Limb (tissue), 2 donors: ENCODE data around the gene SFRP4.
A peak's percentile ranks its signal among the peaks of the same experiment; 100 is the strongest.
"Not testable (repeated sequence)": the region's sequence is repeated elsewhere in the genome, so short reads cannot be mapped to it uniquely, and the experiment has no call there.

Experiments used
- DNase-seq, 2 donors: peaks; one replicate each; pipeline ENCODE4 v3.0.0-alpha.2; 2016; ENCODE audit errors: extremely low spot score in 2 of 2

SFRP4 gene

DNA sequence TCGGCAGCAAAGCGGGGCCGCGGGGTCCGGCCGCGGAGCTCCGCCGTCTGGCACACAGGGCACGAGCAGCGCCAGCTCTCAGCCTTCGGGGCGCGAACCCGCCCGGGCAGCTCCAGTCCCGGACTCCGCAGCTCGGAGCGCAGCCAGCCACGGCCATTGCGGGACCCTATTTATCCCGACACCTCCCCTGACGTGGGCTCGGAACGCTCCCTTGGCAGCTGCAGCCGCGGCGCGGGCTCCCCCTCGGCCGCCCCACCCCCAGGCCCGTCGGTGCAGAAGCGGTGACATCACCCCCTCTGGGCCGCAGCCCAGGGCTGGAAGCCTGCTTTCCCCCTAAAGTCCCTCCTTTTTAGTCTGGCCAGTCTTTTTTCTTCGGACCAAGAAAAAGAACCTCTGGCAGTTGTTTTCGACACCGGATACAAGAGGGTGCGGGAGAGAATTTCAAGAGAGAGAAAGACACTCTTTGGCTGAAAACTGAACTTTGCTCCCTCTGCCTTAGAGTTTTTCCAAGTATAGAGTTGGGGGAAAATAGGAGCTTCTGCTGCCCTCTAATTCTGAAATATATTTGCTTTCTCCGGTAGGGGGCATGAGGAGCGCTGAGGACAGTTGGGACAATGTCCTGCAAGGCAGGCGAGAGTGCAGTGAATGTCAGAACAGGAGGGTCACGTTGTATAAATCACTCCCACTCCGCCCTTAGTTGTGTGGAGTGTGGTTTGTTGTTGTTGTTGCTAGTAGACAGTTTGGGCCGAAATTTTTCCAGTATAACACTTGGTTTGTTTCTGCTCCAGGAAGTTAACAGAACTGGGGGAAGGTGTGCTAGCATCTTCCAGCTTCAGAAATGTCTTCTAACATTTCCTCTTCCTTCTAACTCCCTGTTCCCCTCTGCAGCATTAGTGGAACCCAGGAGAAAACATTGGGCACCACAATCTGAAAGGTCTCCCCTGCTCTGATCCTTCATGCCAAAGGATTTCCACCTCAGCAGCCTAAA lies at the start of gene SFRP4:
SFRP4 (minus strand) TSS at position 145 of the 988 bp plus-strand sequence. CDS start 280 bp downstream, outside the sequence.
- DNase-seq: peak; percentile 81 to 84

DNA sequence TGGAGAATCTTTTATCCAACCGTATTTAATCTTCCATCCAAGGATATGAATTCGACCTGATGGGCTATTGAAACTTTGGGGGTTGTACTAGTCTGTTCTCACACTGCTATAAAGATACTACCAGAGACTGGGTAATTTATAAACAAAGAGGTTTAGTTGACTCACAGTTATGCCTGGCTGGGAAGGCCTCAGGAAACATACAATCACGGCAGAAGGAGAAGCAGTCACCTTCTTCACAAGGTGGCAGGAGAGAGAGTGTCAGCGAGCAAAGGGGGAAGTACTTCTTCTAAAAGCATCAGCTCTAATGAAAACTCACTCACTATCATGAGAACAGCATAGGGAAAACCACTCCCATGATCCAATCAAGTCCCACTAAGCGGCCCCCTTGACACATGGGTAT lies 47.6 kb upstream of the SFRP4 start:
- no peak for DNase-seq

DNA sequence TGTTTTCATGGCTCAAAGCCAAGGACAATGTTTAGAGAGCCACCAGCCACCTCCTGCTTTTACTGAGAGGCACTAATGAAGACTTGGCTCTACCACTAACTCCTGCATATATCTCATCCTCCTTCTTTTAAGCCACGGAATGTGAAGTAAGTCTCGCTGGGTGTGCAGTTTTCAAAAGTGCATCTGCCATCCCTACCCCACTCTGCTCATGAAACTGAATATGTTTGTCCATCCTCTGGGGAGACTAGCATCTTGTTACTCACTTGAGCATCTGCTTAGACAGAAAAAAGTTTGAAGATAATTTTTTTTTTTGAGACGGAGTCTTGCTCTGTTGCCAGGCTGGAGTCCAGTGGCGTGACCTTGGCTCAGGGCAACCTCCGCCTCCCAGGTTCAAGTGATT lies 44.6 kb upstream of the SFRP4 start:
- DNase-seq: no peak

DNA sequence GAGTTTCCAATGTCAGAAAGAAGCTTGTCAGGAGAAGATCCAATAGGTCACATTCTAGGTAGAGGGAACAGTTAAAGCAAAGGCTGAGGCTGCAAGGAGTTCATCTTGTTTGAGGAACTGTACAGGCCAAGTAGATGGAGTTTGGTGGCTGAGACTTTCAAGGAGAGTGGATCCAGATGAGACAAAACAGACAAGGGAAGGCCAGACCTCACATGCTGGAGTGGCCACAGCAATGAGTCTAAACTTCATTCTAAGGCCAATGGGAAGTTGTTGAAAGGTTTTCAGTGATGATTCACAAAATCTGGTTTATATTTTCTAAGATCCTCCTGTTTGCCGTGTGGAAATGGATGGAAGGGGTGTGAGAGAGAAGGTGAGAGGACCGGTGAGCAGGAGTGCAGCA lies 43.9 kb upstream of the SFRP4 start:
- no peak for DNase-seq

DNA sequence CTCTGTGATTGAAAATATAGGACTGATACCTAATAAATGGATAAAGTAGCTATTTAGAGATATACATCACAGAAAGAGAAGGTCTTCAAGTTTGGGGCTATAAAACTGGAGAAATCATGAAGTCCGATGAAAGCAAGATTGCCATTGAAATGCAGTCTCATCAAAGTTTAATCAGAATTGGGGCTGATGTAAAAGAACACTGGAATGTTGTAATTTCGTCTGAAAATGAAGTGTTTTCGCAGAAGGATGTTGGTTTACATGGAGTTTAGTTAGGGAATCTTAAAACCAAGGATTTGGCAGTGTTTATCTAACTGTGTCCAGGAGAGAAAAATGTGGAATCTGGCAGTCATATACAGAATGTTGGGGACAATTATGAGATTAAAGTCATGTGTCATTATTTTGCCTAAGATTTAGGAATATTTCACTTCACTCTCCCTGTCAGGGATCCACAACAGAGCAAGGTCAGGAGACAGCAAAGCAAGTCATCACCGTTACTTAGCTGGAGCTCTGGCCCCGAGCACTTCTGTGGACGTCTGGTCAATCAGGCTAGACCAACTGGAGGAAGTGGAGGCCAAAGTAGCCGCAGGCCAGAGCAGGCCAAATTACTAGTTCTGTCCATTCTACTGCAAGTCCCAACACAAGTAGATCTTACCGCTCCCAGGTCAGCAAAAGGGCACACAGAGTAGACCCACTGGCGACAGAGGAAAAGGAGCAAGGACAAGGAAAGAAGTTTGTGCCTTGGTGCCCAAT lies 40.8 kb upstream of the SFRP4 start:
- DNase-seq: no peak

DNA sequence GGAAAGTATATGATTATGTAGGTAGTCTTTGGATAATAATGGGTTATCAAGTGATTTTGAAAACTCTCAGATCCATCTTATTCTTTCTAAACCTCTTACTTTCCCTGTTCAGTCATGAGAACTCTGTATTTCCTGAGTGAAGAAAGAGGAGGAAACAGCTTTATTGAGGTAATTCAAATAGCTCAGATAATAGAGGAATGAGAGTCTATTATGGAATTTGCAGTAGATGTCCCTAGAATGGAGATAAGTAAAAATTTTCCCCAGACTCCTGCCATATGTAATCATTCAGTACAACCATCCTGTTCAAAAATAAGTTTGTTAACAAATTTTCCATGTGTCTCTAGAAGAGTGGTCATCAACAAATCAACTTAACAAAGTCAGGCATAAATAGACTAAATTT lies 40.2 kb upstream of the SFRP4 start:
- no peak for DNase-seq

DNA sequence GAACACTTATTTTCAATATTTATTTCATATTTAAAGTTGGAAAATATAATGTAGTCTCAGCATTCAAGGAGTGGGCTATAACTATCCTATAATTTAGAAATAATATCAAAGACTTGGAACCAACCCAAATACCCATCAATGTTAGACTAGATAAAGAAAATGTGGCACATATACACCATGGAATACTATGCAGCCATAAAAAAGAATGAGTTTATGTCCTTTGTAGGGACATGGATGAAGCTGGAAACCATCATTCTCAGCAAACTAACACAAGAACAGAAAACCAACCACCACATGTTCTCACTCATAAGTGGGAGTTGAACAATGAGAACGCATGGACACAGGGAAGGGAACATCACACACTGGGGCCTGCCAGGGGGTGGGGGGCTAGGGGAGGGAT lies 37.6 kb upstream of the SFRP4 start:
- not testable (repeated sequence) for DNase-seq

DNA sequence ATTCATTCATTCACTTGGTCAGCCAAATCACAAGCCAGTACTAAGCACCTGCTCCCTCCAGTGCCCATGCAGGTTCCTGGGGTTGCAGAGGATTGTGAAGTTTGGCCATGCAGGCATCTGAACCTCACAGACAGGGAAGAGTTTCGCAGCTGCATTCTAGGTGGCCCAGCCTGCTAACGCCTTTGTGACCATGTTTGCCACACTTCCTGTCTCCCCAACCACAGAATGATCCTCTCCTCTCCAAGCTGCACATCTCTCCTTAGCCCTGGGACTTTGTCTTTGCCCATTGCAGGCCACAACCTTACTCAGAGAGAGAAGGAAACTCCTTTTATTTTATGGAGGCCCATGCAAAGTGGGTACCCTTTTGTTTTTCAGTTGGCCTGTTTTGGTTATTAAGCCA lies 35.6 kb upstream of the SFRP4 start:
- DNase-seq: no peak

DNA sequence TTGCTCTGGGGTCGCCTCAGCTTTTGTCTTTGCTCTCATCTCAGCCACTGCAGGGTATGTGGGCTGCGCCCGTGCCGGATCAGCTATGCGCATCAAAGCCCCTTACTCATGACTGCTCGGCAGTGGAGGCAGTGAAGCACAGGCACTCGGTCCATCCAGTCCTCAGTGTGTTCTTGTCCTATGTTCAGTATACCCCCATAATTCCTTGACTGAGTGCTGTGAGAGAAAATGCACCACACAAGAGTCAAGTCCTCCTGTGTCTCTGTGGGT lies 31.3 kb upstream of the SFRP4 start:
- no peak for DNase-seq

DNA sequence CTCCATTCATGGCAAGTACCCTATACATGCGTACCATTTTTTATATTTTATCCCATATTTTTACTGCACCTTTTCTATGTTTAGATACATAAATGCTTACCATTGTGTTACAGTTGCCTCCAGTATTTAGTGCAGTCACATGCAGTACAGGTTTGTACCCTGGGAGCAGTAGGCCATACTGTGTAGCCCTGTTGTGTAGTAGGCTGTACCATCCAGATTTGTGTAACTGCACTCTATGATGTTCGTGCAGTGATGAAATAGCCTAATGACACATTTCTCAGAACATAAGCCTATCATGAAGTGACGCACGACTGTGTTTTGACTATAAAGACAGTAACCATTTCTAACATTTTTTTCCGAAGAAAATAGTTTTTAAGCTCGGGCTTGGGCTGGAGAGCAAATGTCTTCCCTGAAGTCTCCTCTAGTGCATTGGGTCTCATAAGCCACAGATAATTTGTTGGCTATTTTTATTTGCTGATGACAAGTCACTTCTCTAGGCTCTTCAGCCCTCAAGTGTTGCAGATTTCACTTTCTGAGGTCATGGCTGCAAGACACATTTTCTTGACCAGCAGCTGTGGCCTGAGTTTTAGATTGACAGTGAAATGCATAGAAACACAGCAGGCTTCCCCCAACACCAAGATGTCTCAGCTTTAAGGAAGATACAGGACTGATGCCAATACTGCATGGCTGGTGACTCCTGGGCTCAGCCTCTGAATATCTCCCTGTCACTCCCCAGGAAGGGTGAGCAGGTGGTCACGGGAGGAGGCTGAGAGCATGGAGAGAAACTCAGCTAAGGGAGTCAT lies 30.7 kb upstream of the SFRP4 start:
- no peak for DNase-seq

DNA sequence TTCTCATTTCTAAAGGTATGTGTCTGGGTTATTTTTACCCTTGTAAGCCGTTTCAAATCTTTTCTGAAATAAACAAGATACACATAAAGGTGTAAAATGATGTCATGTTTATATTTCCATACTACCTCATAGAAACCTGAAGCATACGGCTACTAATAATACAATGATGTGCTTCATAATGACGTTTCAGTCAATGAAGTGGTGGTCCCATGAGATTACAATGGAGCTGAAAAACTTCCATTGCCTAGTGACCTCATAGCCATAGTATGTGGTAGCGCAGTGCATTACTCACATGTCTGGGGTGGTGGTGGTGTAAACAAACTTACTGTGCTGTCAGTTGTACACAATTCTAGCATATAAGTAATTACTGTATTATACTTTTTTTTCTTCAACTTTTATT lies 28.7 kb upstream of the SFRP4 start:
- DNase-seq: no peak

DNA sequence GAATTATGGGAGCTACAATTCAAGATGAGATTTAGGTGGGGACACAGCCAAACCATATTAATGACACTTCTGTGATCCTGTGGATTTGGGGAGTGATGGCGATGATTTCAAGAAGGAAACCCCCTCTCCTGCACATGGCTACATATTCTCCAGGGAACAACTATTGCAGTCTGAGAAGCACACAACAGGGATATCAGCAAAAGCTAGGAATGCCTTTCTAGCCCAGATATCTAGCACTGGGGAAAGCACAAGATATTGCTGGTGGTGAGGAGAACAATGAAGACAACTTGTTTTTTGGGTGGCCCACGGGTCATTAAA lies 28.1 kb upstream of the SFRP4 start:
- no peak for DNase-seq

DNA sequence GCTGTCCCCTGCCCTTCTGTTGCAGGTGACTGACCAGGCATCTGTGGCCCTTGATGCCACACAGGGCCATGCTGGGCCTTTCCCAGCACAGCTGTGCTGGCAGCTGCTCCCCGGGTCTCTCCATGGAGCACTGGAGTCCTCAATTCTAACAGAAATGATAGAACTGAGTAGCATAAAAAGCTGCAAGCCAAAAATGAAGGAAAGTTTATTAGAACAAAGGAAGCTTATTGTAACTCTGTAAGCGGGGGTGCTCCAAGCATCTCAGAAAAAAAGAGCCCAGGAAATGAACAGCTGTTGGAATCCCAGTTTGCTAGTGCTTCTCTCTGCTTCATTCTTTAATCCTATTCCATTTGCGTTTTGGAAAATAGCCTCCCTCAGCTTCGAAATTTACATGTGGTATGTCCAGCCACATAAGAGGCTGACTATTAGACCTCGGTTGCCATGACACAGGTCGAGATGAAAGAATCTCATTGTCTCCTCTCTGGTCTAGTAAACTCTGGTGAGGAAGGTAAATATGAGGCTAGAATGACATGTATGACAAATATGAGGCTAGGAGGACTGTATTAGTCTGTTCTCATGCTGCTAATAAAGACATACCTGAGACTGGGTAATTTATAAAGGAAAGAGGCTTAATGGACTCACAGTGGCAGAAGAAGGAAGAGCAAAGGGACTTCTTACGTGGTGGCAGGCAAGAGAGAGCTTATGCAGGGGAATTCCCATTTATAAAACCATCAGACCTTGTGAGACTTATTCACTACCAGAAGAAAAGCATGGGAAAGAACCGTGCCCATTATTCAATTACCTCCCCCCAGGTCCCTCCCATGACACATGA lies 27.5 kb upstream of the SFRP4 start:
- peak in 1 of 2 donors; percentile 66 for DNase-seq

DNA sequence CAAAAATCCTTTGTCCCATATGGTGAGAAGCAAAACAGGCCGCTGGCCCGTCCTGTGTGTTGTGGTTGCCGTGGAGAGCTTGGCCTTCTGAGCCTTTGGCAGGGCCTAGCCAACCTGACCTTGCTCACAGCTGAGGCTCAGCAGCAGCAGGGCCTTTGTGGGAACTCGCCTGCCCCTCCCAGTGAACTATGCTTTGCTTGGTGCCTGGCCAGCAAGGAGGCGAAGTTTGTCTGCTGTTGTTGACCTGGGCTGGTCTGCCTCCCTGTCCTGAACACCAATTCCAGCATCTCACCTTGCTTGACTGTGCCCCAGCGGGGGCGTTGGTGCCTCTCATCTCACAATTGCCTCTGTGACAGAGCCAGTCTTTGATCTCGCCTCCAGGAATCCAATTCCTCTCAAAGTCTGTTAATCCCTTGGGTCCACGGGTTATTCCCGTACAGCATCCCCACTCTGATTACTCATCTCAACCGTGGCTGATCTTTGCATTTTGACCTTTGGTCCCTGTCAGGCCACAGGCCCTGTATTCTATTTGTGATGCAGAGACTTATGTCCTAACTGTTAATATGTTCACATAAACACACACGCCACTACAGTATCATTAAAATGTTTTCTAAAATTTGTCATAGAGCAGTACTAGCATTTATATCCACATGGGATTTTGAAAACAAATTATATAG lies 26.5 kb upstream of the SFRP4 start:
- DNase-seq: peak; percentile 42 to 53

DNA sequence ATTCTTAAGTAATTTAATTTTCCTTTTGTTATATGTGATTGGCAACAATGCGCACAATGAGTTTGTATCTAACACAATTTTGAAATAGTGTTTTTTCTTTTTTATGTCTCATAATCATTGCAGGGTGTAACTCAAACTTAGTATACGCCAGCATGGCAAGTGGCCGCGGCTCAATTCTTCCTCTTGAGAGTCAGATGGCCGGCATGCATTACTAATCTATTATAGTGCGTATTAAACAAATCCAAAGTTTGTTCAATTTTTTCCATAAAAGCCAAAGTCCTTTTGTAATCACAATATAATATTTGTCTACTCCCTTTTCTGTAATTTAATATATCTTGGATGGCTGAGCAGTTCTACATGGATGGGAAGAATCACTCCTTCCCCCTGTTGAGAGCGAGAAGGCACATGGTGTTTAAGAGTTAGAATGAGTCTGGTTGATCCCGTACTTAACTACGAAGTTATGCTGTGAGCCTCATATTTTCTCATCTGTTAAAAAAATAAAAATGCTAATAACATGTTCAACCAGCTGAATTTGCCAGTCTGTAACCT lies 16.5 kb upstream of the SFRP4 start:
- no peak for DNase-seq

DNA sequence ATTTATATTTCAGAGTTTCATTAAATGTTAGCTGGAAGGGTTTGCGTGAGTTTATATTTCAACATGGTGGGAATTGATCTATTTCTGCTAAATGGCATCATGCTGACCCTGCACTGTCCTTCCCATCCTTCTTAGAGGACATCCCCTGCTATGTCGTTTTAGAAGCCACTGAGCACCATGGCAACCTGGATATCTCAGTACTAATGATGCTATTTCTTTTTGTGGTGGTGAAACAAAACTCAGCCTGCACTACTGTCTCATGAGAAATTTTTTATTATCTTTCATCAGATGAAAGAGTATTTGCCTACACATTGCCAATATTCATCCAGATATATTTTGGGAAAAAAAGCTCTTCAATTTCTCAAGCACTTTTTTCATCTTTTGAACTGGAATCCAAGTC lies 15.9 kb upstream of the SFRP4 start:
- DNase-seq: no peak

DNA sequence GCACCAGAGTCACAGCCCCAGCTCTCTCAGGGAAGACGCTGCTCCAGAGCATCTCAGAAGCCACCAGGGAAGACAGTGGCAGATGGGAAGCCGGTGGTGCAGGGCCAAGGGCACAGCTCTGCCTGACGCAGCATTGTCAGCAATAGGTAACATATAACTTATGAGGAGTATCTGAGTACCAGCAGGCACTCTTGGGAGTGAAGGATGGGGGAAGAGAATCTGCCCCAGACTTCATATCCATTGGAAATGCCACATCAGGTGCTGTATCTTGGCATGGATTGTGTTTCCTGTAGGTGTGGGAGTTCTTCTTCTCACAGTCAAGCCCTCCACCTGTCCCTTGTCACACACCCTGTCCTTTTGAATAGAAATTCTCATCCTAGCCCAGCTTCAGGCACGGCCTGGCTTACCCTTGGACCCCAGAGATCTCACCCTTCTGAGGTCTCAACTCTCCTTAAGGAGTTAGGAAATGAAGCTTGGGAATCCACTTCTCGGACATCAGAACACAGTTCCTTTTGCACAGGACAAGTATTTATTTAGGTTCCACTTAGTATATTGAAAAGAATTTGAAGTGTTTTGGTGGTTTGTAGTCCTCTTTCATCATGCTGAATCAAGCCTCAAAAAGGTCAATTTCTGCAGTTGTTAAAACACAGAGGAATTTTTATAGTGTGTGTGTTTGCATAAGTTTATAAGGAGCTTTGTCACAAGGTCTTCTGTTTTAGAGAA lies 13.8 kb upstream of the SFRP4 start:
- DNase-seq: no peak

DNA sequence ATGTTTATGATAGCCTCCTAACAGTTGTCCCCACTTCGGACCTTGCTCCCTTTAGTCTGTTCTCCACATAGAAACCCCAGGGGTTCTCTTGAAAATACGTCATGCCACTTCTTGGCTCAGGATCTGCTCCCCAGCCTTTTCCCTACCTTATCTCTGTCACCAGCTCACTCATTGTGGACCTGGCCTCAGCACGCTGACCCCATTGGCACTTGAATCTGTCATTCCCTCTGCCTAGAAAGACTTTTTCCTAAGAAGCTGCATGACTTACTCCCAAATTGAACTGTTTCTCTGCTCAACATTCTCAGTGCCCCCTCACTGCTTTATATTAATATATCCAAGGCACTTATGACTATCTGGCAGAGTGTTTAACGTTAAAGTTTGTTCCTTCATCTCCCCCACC lies 12.3 kb upstream of the SFRP4 start:
- DNase-seq: no peak

DNA sequence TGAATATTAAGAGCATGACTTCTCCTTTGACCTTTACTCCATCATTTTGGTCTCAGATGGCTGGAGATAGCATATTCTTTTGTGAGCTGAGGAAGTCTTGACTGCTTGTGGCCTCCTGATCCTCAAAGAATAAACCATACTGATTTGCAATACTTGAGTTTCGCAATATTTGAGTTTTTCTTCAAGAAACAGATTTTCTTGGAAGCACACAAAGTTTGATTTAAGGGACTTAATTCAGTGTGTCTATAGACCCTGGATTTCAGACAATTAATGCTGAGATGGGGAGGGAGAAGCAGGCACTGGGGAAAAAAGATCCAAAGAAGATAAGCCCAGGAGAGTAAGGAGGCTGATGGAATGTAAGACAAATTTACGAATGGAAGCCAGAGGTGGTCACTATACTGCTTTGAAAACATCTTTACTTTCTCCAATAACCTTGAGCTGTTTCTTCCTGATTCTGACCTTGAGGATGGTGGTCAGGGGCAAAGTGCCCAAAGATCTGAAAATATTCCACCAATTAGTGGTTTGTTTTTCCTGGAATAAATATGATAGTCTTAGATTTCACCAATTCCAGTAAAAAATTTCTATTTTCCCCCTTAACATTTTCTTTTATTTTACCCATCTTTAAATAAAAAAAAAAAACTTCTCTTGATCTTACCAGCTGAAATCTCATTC lies 11.3 kb upstream of the SFRP4 start:
- no peak for DNase-seq
